Duodenal mucosa (tissue), 2 donors: ENCODE measurements around the gene BEST3.

Experiments
- H3K27ac ChIP-seq: one replicate; pipeline ENCODE4 v1.7.0; 2013; ENCODE audit warnings: low read depth, low read length
- H3K27me3 ChIP-seq, 2 donors: one replicate each; pipeline ENCODE4 v1.7.0; 2013; ENCODE audit warnings: low read length in 2 of 2, control low read depth in 1 of 2; ENCODE audit not compliant: insufficient read depth in 2 of 2, control insufficient read depth in 1 of 2
- H3K36me3 ChIP-seq, 2 donors: one replicate each; pipeline ENCODE4 v1.7.0; 2013; ENCODE audit warnings: low read length in 2 of 2, control low read depth in 1 of 2; ENCODE audit not compliant: insufficient read depth in 2 of 2, control insufficient read depth in 1 of 2
- H3K4me1 ChIP-seq, 2 donors: one replicate each; pipeline ENCODE4 v1.7.0; 2013; ENCODE audit warnings: low read length in 2 of 2, control low read depth in 1 of 2; ENCODE audit not compliant: insufficient read depth in 2 of 2, control insufficient read depth in 1 of 2
- H3K4me3 ChIP-seq, 2 donors: one replicate each; pipeline ENCODE4 v1.7.0; 2013; ENCODE audit warnings: low read length in 2 of 2, low read depth in 1 of 2
- H3K9ac ChIP-seq, 2 donors: one replicate each; pipeline ENCODE4 v1.7.0; 2013; ENCODE audit warnings: low read length in 2 of 2, low read depth in 1 of 2
- H3K9me3 ChIP-seq, 2 donors: one replicate each; pipeline ENCODE4 v1.7.0; 2013; ENCODE audit warnings: low read length in 2 of 2, control low read depth in 1 of 2; ENCODE audit not compliant: control insufficient read depth in 1 of 2

The BEST3 gene

GRCh38 chr12:69719336-69720316, 20.5 kb upstream of the BEST3 start:
- Histone ChIP-seq H3K27ac (no peak overlapping the region), H3K27me3 (no peaks in the 10 kb centered on the region), H3K9ac (no peak overlapping the region), H3K4me1 (peaks cover 0 to 17% of the 10 kb centered on the region in 2 donors), H3K36me3 (no peaks in the 10 kb centered on the region), H3K9me3 (no peaks in the 10 kb centered on the region), H3K4me3 (no peak overlapping the region)

- no peak overlapping the region for H3K9ac ChIP-seq
- no peaks in the 10 kb centered on the region for H3K4me1 ChIP-seq
- H3K4me3 ChIP-seq, result no peak overlapping the region
- no peak overlapping the region for H3K27ac ChIP-seq
- H3K27me3 ChIP-seq, result no peaks in the 10 kb centered on the region
- H3K9me3 ChIP-seq, result no peaks in the 10 kb centered on the region
- H3K36me3 ChIP-seq, result no peaks in the 10 kb centered on the region
Measured at GRCh38 chr12:69714542-69714941, 15.4 kb upstream of the BEST3 start.

- no peaks in the 10 kb centered on the region for H3K27me3 ChIP-seq
- H3K36me3 ChIP-seq, result no peaks in the 10 kb centered on the region
- H3K9ac ChIP-seq, result no peak overlapping the region
- H3K4me1 ChIP-seq, result no peaks in the 10 kb centered on the region
- no peak overlapping the region for H3K27ac ChIP-seq
- no peaks in the 10 kb centered on the region for H3K9me3 ChIP-seq
- H3K4me3 ChIP-seq, result no peak overlapping the region
Measured at GRCh38 chr12:69712826-69713225, 13.7 kb upstream of the BEST3 start.

GRCh38 chr12:69708649-69709048, 9.5 kb upstream of the BEST3 start:
- H3K9me3 ChIP-seq, result no peaks in the 10 kb centered on the region
- H3K4me3 ChIP-seq, result no peak overlapping the region
- no peaks in the 10 kb centered on the region for H3K4me1 ChIP-seq
- H3K9ac ChIP-seq, result no peak overlapping the region
- H3K27me3 ChIP-seq, result no peaks in the 10 kb centered on the region
- H3K36me3 ChIP-seq, result no peaks in the 10 kb centered on the region
- no peak overlapping the region for H3K27ac ChIP-seq

- Histone ChIP-seq H3K9ac (no peak overlapping the region), H3K27me3 (no peaks in the 10 kb centered on the region), H3K4me3 (no peak overlapping the region), H3K36me3 (no peaks in the 10 kb centered on the region), H3K4me1 (no peaks in the 10 kb centered on the region), H3K9me3 (no peaks in the 10 kb centered on the region), H3K27ac (no peak overlapping the region)
Measured at GRCh38 chr12:69704357-69704756, 5.3 kb upstream of the BEST3 start.

- H3K4me3 ChIP-seq, result no peak overlapping the region
- H3K27ac ChIP-seq, result no peak overlapping the region
- H3K36me3 ChIP-seq, result no peaks in the 10 kb centered on the region
Measured at GRCh38 chr12:69703146-69703642, 4.1 kb upstream of the BEST3 start.

GRCh38 chr12:69701826-69702225, 2.7 kb upstream of the BEST3 start:
- Histone ChIP-seq H3K4me1 (no peaks in the 10 kb centered on the region), H3K4me3 (no peak overlapping the region), H3K36me3 (no peaks in the 10 kb centered on the region), H3K9me3 (no peaks in the 10 kb centered on the region), H3K9ac (no peak overlapping the region), H3K27me3 (no peaks in the 10 kb centered on the region), H3K27ac (no peak overlapping the region)

More at GRCh38 chr12:69703146-69703642, 4.1 kb upstream of the BEST3 start:
- Histone ChIP-seq H3K27me3 (no peaks in the 10 kb centered on the region), H3K4me1 (no peaks in the 10 kb centered on the region), H3K9ac (no peak overlapping the region), H3K9me3 (no peaks in the 10 kb centered on the region)

GRCh38 chr12:69698054-69698453, 1.0 kb downstream of the BEST3 start:
- H3K27ac ChIP-seq, result no peak overlapping the region
- no peaks in the 10 kb centered on the region for H3K9me3 ChIP-seq
- H3K4me3 ChIP-seq, result no peak overlapping the region
- no peaks in the 10 kb centered on the region for H3K4me1 ChIP-seq
- no peak overlapping the region for H3K9ac ChIP-seq
- H3K27me3 ChIP-seq, result no peaks in the 10 kb centered on the region
- no peaks in the 10 kb centered on the region for H3K36me3 ChIP-seq

- Histone ChIP-seq H3K27me3 (no peaks in the 10 kb centered on the region), H3K9ac (no peak overlapping the region), H3K4me1 (peaks cover 0 to 3% of the 10 kb centered on the region in 2 donors), H3K36me3 (no peaks in the 10 kb centered on the region), H3K4me3 (no peak overlapping the region), H3K27ac (no peak overlapping the region), H3K9me3 (no peaks in the 10 kb centered on the region)
Measured at GRCh38 chr12:69694123-69694522, 5.0 kb downstream of the BEST3 start.

- Histone ChIP-seq H3K27me3 (no peaks in the 10 kb centered on the region), H3K9ac (no peak overlapping the region), H3K9me3 (no peaks in the 10 kb centered on the region), H3K4me1 (peaks cover 0 to 7% of the 10 kb centered on the region in 2 donors), H3K4me3 (no peak overlapping the region), H3K36me3 (no peaks in the 10 kb centered on the region), H3K27ac (no peak overlapping the region)
Measured at GRCh38 chr12:69689638-69690037, 9.5 kb downstream of the BEST3 start.
